ENCODE data around the gene MAMSTR.
"Not testable (repeated sequence)": the region's sequence is repeated elsewhere in the genome, so short reads cannot be mapped to it uniquely, and the experiment has no call there.

The MAMSTR gene

DNA sequence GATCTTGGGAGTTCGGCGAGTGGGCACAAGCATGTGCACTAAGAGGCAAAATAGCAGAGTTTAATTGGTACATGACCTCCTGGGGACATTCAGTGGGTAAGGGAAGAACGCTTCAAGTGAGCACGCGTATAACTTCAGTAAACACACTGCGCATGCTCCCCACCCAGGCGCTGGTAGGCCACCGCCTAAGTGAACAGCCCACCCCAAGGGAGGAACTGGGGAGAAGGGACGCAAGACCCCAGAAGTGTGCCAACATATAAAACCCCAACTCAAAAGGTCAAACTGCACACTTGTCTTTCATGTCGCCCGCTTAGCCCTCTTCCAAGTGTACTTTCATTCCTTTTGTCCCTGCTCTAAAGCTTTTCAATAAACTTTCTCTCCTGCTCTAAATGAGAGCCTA, 36.2 kb downstream of the MAMSTR start:
- DNase-seq, result peak; percentile 25 to 53

DNA sequence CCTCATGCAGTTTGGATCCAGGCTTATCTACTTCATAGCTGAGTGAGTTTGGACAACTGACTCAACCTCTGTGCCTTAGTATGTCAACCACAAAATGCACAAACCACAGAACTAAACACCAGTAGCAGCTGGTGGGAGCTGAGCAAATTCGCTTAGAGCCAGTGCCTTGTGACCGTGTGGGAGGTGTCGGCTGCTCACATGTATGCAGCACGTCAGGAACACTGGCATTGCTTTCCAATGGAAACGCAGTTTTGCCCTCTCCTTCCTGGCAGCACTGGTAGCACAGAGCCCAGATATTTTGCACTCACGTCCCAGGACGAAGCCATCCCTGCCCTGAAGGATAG, 38.4 kb downstream of the MAMSTR start:
- DNase-seq, result no peak

DNA sequence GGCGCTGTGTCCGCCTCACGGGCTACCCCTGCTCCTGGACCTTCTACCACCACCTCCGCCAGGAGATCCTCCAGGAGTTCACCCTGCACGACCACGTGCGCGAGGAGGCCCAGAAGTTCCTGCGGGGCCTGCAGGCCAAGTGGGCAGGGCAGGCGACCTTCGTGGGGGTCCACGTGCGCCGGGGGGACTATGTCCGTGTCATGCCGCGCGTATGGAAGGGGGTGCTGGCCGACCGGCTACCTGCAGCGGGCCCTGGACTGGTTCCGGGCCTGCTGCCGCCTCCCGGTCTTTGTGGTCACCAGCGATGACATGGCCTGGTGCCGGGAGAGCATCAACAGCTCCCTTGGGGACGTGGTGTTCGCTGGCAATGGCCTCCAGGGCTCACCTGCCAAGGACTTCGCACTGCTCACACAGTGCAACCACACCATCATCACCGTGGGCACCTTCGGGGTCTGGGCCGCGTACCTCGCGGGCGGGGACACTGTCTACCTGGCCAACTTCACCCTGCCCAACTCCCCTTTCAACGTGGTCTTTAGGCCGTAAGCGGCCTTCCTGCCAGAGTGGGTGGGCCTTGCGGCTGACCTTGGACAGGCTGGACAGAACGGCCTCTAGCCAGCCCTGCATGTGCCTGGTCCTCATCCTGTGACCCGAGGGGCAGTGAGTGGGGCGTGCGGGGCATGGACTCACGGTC, 38.9 kb downstream of the MAMSTR start:
- no peak for DNase-seq

DNA sequence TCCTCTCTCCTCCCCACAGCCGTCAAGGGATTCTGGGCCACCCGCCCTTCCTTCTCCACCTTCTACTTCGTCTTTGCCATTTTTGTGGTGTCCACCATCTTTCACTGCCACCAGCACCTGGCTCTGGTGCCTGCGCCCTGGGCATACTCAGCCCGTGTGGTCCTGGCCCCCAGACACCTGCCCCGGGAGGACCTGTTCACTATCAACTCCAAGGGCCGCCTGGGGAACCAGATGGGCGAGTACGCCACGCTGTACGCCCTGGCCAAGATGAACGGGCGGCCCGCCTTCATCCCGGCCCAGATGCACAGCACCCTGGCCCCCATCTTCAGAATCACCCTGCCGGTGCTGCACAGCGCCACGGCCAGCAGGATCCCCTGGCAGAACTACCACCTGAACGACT, 39.5 kb downstream of the MAMSTR start:
- not testable (repeated sequence) for DNase-seq

DNA sequence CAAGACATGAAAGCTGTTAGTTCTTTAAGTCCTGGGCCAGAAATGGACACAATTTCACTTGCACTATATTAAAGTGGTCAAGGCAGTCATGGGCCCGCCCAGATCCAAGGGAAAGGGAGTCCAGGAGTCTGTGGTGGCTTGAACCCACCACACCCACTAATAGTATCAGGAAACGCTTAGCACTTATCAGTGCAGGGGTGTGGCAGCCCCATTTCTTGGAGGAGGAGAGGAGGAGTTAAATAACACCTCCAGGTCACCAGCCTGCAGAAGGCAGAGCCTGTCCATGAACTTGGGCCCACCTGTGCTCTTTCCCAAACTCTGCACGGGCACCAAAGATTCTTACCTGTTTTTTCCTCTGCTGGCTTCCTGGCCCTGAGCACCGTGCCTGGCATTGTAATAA, 41.3 kb downstream of the MAMSTR start:
- no peak for DNase-seq

DNA sequence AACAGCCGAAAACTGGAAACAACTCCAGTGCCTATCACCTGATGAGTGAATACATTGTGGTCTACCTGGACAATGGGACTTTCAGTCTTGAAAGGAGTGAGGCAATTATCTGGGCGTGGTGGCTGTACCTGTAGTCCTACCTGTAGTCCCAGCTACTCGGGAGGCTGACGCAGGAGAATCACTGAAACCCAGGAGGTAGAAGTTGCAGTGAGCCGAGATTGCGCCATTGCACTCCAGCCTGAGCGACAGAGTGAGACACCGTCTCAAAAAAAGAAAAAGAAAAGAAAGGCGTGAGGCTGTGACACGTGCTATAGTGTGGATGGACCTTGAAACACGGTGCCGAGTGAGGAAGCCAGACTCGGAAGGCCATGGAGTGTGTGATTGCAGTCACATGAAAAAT, 42.6 kb downstream of the MAMSTR start:
- DNase-seq, result no peak

DNA sequence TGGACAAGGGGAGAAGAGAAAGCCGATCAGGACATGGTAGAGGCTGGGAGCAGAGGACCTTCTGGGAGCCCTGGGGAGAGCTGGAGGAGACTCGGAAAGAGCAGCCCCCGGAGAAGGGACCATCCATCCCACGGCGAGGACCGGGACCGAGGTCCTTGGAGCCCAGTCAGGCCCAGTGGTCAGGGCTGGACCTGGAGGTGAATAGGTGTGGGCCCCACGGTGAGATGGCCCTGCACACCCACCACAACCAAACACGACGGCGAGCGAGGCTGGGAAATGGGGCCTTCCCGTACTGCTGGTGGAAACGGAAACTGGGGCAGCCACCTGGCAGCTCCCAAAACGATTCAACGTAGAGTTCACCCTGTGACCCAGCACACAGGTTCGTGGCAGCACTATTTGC, 43.0 kb downstream of the MAMSTR start:
- DNase-seq, result no peak

DNA sequence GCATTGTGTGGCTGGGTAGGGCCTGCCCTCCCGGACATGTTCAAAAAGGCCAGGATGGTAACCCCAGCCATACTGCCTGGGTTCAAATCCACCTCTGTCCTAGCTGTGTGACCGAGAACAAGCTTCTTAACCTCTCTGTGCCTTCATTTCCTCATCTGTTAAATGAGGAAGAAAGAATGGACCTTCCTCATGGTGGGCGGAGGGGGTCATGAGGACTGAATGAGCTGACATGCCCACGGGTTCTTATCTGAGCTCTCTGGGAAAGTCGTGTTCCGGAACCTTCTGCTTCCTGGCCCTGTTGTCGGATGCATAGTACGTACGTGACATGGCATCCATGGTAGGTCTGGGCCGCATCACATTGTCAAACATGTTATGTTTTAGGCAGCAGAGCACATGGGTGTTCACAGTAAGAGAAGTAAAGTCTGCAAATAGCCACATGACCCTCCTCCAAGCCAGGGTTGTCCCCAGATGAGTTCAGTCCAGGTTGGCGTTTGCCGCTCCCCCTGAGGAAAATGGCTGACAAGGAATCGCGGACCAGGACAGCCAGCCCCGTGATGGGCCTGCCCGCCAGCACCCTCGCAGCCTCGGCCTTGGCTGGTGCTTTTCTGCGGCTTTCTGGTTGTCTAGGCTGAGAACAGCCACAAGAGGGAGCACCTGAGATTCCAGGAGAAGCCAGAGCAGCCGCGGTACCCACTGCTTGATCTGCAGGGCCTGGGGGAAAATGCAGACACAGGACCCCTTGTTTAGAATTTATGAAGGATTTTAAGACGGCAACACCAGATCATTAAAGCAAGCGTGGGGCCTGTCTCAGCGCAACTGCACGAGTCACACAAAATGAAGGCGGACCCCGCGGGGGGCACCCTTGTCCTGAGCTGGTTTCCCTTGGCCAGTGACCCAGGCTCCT, 44.4 kb downstream of the MAMSTR start:
- peak; percentile 80 to 85 for DNase-seq

DNA sequence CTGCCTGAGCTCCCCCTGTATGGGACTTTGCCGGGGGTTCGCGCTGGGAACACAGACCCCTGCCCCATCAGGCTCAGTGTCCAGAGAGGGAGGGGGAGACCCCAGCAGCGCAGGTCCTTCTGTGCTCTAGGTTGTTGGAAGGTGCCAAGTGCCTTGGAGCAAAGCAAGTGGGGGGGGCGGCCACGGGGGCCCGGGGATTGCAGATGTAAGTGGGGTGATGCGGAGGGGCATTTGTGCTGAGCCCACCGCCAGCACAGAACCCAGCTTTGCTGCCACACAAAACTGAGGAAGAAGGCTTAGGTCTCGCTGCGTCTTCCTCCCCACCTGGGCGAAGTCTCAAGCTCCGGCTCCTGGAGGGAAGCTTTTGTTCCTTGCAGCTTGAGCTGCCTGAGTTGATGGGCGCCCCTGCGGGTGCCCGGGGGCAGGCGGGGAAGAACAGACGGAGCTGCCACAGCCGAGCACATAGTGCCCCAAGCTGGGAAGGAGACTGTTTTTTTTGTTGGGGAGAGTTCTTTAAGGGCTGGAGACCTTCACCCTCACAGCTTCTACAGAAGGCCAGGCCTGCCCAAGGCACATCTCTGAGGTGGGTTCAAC, 45.2 kb downstream of the MAMSTR start:
- no peak for DNase-seq

DNA sequence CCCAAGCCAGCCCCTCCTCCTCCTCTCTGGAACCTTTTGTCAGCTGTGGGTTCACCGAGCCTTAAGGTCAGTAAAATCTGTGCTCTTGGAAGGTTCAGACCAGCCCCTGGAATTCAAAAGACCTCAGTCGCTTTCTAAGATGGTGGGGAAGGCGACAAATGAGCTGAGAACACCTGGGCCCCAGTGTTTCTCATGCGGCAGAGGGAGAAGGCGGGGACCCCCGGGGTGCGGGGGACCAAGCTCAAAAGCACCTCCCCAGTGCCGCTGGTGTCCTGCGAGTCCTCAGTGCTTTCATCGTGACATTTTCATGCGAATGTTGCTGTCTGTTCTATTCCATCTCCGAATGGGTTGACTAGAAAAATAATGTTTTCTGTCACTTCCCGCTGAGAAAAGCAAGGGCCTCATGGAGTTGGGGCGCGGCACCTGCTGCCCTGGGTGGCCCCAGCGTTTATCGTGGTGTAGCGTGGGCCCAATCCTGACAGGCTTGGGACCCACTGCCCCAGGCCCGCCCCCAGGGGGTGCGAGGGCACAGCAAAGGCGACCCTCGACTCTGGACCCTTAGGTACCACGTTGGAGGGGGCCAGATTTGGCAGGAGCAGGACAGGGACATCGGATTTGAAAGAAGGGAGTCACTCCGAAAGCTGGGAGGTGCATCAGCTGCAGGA, 46.0 kb downstream of the MAMSTR start:
- DNase-seq, result no peak

DNA sequence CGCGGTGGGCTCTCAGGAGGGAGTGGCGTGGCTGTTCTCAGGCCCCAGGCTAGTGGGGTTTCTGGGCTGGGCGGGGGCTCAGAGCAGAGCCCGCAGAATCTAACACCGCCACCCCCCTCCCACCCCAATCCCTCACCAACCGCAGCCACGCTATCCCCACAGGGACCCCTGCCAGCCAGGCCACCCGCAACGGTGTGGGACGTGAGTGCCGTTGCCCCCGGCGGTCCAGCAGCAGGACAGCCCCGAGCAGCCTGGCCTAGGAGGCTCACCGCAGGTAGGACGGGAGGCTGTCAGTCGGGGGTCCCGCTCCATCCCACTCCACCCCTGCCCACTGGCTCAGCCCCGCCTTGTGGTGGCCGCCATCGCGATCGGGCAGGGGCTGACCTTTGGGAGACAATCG, 46.5 kb downstream of the MAMSTR start, which contains the start of gene NTN5:
Gene NTN5, minus strand, starts transcription at position 24 of the 400 bp plus-strand sequence. CDS start 2,031 bp downstream, outside the sequence.
- DNase-seq, result no peak

DNA sequence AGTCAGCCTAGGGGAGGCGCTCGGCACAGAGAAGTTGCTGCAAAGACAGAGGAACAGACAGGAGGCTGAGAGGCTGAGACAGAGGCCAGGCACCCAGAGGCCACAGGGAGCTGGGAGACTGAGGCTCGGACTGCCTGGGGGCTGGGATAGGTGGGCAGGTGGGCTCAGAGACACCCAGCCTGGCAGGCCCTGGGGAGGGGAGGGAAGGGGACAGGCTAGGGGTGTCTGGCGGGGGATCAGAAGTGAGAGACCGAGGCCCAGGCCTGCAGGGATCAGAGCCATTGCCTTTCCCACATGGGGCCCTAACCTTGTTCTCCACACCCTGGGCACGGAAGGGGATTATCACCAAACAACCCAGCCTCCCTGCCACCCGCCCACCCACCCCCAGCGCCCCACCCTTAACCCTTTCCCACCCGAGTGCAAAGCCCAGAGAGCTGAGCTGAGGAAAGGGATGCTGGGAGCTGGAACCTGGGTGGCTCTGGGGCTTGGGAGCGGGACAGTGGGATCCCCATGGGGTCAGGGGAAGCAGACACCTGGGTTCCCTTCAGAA, 48.0 kb downstream of the MAMSTR start:
- DNase-seq, result no peak

DNA sequence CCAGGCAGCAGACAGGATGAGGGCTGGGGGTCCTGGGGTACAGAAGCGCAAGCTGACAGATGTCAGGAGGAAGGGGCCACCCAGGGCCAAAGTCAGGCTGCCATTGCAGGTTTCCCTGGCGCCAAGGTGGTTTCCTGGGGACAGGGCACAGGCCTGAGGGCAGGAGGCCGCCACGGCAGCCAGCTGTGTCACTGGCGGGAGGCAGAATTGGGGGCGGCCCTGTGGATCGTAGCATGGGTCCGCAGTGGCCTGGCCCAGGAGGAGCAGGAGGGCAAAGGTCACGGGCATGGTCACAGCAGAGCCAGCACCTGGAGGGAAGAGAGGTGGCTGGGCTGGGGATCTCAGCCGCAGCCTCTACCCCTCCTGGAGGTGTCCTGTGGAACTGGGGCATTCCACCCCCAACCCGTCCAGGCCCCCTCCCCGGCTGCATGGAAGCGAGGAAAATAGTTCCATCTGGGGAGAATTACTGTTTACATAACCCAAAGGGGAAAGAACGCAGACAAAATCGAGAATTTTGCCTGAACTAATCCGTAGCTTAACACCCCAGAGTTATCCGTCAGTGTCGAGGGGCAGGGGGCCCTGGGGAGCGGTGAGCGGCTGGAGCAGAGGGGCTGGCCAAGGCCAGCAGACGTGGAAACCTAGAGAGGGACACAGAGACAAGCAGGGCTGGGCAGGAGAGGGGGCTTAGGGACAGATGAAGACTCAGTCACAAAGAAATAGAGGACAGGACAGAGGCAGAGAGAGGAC, 48.7 kb downstream of the MAMSTR start:
- no peak for DNase-seq

DNA sequence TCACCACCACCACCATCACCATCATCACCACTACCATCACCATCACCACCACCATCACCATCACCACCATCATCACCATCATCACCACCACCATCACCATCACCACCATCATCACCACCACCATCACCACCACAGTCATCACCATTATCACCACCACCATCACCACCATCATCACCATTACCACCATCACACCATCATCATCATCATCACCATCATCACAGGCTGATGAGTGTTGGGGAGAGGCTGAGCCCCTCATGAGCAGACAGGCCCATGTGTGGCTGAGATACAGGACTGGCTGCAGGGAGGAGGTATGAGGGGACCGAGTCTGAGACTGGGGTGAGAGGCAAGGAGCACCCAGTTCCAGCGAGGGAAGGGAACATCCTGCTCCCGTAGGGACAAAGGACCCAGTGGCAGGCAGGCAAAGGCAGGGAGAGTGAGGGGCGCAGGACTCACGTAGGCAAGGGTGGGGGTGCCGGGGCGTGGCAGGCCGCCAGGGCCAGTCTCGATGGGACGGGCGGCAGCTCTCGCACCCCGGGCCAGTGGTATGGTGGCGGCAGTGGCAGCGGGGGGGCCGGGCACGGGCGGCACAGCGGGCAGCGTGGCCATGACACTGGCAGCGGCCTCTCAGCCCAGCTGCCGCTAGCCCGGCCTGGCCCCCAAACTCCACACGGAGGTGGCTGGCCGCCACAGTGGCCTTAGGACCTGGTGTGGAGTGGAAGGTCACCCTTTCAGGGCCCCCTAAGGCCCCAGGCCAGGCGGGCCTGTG, 49.4 kb downstream of the MAMSTR start:
- DNase-seq, result no peak

DNA sequence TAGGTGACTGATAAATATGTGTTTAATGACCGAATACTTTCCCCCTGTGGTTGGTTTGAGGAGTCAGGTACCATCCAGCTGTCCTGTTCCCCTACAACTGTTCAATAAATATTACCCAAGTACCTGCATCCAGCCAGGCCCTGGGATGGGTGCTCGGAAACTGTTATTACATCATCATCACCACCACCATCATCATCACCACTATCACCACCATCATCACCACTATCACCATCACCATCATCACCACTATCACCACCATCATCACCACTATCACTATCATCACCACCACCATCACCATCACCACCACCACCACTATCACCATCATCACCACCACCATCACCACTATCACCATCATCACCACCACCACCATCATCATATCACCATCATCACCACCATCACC, 50.8 kb downstream of the MAMSTR start:
- no peak for DNase-seq

DNA sequence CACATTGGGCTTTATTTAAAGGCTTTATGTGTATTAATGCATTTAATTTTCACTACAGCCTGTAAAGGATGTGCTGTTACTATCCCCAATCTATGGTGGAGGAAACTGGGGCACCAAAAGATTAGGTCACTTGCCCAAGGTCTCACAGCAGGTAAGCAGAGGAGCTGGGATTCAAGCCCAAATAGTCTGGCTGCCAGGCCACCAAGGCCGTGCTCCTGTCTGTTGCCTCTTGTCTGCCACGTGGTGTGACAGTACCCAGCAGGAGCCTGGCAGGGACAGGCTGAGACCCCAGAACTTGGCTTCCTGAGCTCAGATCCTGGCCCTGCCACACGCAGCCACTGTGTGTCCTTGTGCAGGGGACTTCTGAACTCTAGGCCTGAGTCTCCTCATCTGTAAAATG, 51.2 kb downstream of the MAMSTR start:
- no peak for DNase-seq

DNA sequence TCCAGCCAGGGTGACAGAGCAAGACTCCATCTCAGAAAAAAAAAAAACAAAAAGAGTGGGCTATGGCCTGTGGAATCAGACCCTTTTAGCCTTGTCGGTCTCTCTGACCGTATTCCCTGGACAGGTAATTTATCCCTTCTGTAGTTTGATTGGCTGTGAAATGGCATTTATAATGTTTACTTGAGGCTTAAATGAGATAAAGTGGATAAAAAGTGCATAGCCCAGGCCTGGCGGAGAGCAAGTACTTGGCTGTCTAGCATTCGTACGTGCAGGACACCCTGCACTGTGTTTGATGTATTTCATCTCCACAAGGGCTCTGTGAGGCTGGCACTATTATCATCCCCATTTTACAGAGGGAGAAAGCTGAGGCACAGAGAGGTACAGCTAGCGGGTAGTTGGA, 53.7 kb downstream of the MAMSTR start:
- DNase-seq, result no peak

DNA sequence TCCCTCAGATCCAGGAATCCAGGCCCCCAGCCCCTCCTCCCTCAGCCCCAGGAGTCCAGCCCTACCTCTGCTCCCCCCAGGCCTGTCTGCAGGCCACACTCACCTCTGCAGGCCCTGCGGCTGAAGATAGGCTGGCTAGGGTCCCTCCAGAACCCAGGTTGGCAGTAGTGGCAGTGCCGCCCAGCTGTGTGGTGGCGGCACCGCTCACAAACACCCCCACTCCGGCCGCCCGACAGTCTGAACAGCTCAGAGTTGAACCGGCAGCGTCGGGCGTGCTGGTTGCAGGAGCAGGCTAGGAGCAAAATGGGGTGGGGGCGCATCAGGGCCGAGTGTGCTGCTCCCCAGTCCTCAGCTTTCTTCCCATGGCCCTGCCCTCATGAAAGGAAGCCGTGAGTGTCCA, 55.0 kb downstream of the MAMSTR start:
- DNase-seq, result no peak

DNA sequence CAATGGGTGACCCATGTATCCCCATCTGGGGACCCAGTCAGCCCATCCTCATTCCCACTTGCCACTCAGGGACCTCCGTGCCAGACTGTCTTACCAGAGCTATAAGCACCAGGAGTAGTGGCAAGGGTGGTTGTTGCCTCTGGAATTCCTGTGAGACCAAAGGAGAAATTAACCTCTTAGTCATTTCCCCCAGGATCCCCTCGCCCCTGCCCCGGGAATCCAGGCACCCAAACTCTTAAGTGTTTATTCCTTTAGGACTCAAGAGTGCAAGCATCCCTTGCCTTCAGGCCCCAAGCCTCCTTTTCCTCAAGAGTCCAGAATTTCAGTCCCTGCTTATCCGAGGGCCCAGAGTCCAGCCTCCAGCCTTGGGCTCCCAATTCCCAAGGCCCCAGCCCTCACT, 55.9 kb downstream of the MAMSTR start:
- no peak for DNase-seq

All from CD4-positive, alpha-beta T cell treated with Interferon alpha-2 for 1 hour (primary cell).